KG1 (cell line): ENCODE measurements around the gene CEP72.
"Not testable (repeated sequence)": the region's sequence is repeated elsewhere in the genome, so short reads cannot be mapped to it uniquely, and the experiment has no call there.

Experiments
- DNase-seq: peaks from one replicate; lab custom pipeline; 2025; lab: John Stamatoyannopoulos, UW

The CEP72 gene

DNA sequence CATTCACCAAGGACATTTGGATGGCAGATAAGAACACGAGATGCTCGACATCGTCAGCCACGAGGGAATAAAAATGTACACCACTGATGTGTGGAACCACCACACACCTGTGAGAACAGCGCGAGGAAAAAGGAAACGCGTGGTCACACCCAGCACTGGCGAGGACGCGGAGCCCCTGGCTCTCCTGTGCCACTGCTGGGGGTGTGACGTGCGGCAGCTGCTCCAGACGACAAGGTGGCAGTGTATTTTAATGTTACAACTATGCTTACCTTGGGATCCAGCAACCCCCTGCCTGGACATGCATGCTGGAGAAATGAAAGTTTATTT is 13.6 kb upstream of the CEP72 start:
- DNase-seq, result no peak

DNA sequence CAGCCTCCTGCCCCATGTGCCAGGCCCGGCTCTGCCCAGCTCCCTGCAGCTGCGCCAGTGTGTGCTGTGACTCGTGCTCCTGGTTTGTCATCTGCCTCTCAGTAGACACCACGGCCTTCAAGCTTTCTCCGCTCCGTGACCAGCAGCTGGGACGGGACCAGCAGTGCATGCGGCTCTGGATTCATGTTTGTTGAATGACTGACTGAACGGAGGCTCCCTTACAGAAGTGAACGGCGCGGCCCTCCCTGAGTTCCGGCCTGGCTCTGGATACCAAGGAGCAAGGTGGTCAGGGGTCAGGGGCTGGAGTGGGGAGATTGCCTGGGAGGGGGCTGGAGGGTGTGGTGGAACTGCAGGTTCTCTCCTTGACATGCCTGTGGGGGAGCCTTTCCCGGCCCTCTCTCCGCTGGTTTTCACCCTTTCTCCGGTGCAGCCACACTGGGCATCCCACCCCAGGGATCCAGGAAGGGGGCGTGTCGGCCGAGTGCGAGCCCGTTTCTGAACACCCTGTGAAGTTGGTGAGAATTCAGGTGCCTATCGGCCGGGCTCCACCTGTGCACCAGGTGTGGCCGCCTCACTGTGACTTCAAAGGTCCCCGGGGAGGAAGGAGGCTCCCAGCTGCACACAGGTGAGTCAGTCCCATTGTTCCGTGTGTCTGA is 11.1 kb upstream of the CEP72 start:
- no peak for DNase-seq

DNA sequence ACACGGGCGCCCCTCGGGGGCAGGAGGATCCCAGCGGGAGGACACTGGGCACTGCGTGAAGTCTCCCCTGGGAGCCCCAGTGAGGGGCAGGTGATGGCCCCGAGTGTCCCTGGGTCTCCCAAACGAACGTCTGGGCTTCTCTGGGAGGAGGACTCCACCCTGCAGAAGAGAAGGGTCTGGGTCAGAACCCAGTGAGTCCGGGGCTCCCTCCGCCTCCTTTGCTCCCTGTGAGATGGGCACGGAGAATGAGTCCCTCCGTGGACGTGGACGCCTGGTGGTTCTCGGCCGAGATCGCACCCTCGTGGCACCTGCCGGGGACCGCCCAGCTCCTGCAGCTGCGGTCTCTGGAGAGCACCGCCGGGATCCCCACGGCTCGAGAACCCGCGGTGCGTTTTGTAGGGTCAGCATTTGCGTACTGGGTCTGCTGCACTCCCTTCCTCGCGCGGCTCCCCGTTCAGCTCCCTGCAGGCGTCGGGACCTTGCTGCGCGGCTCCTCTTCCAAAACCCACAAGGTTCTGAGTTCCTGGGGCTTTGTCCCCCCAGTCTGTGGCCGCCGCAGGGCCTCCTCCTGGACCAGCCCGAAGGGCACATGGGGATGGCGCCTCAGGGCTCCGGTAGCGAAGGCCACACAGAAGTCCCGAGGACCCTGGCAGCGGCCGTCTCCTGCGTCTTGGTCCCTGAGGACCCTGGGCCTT is 10.2 kb upstream of the CEP72 start:
- DNase-seq, result no peak

DNA sequence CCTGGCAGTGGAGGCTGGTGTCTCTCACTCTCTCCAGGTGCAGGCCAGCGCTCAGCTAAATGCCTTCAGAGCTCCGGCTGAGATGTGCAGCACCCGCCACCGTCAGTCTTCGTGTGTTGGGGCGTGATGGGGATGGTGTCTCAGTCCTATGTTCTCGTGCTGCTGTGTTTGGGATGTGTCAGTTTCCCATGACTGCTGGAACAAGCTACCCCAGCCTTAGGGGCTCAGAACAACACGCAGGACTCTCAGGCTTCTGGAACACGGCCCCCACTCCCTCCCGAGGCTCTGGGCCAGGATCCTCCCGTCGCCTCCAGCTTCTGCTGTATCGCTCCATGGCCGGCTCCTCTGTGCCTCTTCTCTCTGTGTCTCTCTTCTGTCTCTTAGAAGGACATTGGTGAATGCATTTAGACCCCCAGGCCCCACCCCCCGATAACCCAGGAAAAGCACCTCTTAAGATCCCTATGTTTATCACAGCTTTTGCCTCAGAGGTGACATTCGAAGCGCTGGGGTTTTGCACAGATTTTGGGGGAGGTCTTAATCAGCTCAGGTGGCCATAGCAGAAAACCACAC is 9.6 kb upstream of the CEP72 start:
- DNase-seq, result no peak

DNA sequence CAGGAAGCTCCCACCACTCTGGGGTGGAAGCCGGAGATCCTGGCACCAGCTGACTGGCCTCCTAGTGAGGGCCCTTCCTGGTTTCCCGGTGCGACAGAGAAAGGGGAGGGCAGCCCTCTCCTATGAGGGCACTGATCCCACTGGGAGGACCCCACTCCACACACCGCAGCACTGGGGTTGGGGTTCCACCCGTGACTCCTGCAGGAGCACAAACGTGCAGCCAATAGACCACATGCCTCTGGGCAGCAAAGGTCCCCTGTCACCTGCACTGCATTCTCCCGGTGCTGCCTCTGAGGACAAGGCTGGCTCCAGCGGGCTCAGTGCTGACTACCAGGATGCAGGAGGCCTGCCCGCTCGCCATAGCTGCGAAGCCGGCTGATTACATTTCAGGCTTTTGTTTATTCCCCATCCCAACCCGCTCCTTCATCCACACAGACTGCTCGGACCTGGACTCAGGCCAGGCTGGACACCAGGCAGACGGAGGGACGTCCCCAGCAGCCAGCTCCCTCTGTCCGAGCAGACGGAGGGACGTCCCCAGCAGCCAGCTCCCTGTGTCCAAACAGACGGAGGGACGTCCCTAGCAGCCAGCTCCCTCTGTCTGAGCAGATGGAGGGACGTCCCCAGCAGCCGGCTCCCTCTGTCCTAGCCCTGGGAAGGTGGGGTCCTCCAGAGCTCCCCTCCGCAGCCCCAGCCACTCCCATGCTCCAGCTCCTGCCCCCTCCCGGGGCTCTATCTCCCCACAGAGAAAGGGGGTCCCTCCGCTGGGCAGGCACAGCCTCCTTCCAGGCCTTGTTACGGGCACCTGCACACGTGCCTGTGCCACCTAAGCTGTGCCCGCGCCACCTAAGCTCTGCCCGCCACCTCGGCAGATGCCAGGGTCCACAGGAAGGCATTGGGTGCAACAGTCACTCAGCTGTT is 8.8 kb upstream of the CEP72 start:
- no peak for DNase-seq

DNA sequence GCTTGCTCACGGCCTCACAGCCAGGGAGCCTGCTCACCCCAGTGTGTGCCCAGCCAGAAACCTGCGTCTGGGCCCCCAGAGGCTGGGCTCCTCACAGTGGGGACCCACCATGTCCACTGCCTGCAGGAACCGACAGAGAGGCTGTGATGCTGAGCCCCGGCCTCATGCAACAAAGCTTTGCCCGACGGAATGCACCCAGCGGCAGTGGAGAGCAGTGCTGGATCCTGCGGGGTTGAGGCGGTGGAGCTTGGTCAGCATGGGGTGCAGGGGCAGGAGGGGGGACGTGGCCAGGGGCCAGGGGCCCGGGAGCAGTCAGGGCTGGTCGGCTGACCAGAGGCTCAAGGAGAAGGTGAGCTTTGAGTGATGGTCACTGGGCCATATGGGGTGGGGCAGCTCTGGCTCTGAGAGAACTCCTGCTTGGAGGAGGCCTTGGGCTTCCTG is 7.7 kb upstream of the CEP72 start:
- DNase-seq, result no peak

DNA sequence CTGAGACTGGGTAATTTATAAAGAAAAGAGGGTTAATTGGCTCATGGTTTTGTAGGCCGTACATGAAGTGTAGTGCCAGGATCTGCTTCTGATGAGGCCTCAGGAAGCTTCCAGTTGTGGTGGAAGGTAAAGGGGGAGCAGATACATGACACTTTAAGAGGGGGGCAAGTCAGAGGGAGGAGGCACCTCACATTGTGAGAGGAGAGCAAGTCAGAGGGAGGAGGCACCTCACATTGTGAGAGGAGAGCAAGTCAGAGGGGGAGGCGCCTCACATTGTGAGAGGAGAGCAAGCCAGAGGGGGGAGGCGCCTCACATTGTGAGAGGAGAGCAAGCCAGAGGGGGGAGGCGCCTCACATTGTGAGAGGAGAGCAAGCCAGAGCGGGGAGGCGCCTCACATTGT is 7.0 kb upstream of the CEP72 start:
- not testable (repeated sequence) for DNase-seq

DNA sequence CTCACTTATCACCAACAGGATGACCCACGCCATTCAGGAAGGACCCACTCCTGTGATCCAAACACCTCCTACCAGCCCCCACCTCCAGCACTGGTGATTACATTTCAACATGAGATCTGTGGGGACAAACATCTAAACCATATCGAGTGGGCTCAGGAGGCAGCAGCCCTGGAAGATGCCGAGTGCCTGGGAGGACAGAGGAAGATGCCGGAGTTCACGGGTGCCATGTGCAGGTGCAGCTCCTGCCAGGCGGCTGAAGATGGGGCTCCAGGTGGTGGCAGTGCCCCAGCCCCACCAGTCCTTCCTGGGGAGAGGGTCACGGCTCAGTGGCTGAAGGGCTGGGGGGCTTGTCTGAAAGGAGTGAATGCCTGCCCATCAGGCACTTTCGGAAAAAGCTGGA is 6.1 kb upstream of the CEP72 start:
- DNase-seq, result no peak

DNA sequence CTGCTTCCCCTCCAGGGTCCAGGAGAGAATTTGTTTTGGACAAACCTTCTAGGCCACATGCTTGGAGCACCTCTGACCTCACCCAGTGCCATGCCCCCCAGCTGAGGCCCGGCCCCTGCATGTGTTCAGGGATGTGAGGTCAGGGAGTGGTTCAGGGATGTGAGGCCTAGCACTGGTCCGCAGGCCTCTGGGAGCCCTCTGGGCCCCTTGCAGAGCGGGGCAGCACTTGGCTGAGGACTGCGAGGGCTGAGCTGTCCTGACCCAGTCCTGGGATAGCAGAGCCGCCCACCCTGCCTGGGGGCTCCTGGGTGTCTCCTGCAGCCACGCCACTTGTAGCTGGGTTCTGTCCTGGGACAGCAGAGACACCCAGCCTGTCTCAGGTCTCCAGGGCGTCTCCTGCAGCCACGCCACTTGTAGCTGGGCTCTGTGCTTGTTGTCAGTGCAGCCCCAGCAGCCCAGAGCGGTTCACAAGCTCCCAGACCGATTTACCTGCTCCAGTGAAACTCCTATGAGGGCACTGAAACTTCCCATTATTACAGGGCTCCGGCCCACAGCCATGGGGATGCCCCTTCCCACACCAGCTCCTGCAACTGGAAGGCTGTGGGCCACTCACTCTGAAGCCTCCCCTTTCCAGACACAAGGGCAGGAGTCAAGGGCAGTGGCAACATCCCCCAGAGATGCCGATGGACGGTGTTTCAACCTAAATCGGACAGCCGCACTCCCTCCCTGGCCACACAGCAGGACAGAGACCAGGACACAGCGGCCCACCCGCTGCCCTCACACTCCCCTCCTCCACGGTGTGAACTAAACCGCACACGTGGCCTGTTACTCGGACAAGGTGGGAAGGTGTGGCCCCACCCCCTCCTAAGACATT is 5.4 kb upstream of the CEP72 start:
- no peak for DNase-seq

DNA sequence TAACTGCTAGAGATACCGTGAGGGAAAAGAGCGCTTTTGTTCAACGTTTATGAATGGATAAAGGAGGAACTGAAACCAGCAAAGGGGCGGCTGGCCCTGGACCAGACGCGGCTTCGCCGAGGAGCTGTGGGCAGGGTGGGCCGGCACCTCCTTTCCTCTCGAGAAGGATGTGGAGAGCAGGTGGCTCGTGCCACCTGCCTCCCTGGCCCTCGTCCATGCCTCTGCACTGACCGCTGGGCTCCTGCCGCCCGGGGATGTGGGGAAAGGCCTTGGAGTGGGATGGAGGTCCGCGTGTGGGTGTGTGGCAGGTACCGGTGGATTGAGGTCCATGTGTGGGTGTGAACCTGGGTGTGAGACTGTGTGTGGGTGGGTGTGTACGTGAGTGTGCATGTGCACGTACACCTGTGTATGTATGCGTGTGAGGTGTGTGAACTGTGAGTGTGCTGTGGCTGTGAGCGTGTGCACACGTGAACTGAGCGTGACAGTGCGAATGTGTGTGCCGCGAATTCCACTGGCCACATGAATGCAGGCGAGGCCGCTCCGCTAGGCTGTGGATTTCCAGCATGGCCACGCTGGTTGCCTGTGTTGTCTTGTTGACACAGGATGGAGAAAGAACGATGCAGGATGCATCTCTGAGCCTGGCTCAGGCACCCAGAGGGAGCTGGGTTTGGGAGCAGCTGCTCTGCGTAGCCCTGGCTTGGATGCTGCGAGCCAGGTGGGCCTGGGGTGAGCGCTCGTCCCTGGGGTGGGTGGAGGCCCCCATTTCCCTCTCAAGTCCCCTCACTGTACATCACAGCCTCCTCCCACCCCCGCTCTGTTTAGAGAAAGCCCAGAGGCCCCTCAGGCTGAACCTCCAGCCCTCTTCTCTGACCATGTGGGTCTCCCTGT is 4.4 kb upstream of the CEP72 start:
- no peak for DNase-seq

DNA sequence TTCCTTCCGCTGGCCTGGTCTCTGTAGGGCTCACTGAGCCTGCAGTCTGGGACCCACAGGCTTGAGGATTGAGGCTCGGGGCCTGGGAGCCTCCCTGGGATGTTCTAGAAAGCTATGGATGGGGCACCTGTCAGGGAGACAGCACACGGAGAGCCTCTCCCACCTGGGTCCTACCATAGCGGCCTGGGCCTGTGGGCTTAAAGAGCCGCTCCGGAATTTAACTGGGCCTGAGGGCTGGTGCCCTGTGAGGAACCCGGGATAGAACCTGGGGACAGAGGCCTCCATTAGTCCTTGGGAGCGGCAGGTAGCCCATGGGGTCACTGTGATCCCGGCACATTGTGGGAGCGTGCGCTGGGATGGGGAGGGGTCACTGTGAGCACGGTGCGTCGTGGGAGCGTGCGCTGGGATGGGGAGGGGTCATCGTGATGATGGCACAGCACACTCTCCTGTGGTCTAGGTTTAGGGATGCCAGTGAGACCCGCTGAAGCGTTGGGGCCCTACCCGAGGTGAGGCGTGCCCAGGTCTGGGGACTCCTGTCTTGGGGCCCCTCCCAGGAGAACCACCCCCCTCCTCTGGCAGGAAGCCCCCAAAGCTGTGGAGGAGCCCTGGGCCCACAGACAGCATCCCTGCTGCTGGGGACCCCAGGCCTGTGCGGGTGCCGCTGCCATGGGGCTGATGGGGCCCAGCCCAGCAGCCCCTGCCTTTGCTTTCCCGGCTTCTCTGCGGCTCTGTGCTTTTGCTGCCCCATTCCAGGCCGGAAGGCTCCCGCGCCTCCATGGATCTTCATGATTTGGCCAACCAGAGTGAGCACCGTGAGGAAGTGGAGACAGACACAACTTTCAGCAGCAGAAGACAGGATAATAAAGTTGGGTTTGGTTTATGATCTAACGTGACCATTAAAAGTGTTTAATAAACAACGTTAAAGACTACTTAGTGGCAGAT is 3.4 kb upstream of the CEP72 start:
- DNase-seq, result no peak

DNA sequence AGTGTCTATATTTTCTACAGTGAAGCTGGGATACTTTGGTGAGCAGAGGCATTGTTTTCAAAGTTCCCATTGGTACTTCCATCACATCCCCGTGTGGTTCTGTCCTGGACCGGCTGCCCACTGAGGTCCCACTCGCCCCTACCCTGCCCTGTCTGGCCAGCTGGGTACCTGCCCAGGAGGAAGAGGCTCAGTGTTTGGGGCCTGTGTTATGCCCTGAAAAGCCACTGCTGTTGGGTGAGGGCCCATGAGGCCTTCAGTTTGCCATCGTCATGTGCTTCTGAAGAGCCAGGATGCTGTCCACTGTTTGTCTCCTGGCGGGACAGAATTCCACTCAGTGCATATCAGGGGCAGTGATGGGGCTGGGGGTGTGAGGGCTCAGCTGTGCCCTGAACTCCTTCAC is 2.6 kb upstream of the CEP72 start:
- DNase-seq, result no peak

DNA sequence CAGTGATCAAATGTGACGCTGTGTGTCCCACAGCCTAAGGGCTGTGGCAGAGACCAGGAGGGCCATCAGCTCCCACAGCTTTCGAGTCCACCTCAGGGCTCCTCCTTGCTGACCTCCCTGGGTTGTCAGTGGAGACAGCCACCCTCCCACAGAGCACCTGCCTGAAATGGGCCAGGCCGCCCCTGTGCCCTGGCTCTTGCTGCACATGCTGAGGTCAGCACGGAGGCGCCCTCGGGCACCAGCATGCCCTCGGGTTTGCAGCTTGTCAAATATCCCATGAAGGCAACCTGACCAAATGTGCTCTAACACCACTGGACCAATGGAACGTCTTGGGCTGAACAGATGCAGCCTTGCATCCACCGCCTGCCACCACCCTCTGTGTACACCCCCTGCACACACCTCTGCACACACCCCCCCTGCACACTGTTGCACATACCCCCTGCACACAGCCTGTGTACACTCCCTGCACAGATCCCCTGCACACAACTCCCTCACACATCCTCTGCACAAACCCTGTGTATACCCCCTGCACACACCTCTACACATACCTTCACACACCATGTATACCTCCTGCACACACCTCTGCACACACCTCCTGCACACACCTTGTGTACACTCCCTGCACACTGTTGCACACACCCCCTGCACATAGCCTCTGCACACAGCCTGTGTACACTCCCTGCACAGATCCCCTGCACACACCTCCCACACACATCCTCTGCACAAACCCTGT is 2.0 kb upstream of the CEP72 start:
- no peak for DNase-seq

DNA sequence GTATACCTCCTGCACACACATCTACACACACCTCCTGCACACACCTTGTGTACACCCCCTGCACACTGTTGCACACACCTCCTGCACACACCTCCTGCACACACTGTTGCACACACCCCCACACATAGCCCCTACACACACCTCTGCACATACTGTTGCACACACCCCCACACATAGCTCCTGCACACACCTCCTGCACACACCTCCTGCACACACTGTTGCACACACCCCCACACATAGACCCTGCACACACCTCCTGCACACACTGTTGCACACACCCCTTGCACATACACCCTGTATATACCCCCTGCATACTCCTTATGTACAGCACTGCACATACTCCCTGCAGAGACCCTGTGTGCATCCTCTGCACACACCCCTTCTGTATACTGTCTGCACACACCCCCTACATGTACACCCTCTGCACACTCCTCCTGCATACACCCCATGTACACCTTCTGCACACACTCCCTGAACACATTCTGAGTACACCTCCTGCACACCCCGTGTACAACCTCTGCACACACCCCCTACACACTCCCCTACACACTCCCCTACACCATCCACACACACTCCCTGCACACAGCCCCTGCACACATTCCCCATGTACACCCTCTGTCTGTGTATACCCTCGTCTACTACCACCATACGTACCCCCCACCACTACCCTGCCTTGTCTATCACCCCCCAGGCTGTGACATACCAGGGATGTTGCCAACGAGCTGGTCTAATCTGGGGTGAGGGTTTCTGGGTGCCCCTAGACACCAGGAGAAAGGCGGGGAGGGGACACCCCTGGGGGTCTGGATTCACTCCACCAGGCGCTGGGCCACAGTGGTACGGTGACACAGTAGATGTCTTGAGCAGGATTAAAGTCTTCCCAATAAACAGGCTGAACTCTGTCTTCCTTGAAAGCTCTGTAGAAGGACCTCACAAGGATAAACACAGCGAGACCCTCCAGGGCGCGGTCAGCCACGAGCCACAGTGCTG is 1.1 kb upstream of the CEP72 start:
- DNase-seq, result no peak

DNA sequence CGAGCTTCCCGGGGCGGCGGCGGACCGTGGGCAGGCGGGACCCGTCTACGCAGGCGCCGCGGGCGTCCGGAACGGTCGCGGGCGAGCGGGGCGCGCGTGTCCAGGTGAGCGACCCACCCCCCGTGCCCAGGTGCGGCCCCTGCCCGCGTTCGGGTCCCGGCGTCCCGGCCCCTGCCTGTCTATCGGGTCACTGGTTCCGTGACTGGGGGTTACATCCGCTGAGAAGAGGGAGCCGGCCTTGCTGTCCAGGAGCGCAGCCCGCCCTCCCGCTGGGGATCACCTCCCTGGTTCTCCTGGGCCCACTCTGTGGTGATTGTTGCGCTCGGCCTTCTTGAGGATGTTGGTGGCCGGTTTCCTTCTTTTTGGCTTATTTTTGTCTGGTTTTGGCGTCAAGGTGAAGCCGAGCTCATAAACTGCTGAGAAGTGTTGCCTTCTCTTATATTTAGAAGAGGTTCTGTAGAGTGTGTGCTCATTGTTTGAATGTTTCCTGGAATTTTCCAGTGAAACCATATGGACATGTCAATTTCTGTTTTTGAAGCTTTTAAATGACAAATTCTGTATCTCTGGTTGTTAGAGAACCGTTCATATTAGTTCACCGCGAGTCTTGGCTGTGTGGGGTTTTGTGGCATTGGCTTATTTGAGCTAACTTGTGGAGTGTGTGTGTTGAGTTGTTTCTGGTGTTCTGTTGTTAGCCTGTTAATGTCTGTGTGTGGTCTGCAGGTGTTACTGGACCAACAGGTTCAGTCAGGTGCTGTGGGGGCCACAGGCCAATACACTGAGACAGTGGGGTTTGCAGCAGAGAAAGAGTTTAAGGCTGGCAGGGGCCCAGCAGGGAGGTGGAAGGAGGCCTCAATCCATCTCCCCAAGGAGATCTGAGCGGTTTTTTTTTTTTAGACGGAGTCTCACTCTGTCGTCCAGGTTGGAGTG is 621 bp downstream of the CEP72 start:
- DNase-seq, result no peak

DNA sequence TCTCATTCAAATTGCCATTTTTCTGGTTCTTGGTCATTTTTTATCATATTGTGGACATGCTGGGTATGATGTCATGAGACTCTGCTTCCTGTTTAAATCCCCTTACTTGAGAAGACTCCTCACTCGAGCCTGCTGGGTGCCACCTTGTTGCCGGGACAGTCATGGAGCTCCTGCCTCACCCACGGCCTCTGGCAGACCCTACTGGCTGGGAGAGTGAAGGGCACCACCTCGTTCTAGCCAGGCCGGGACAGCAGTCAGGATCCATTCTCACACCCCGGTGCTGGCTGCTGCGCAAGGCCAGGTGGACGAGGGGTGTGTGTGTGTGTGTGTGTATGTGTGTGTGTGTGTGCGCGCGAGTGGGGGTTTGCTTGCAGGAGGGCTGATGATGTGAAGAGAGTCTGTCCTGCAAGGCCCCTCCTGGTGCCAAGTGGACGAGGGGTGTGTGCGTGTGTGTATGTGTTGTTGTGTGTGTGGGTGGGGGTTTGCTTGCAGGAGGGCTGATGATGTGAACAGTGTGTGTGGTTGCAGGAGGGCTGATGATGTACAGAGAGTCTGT is 4.4 kb downstream of the CEP72 start:
- no peak for DNase-seq
